ENCODE data around the gene CLMP.
"Not testable (repeated sequence)": the region's sequence is repeated elsewhere in the genome, so short reads cannot be mapped to it uniquely, and the experiment has no call there.

The CLMP gene

DNA sequence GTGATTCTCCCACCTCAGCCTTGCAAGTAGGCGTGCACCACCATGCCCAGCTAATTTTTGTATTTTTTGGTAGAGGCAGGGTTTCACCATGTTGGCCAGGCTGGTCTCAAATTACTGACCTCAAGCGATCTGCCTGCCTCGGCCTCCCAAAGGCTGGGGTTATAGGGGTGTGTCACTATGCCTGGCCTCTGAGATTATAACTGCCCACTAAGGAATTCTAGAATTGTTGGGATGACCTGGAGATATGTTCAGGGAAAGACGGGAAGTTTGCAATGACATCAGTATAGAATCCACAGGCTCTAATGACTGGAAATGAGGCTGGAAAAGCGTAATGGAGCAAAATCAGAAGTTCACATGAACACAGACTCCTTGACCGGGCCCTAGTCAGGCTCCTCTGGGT is 62.2 kb downstream of the CLMP start:
- DNase-seq: no peak

GRCh38 chr11:123132034-123132766 is 62.8 kb downstream of the CLMP start:
- DNase-seq: peak; percentile 75 to 91

- DNase-seq: no peak
Measured at GRCh38 chr11:123129920-123130319, 65.1 kb downstream of the CLMP start.

DNA sequence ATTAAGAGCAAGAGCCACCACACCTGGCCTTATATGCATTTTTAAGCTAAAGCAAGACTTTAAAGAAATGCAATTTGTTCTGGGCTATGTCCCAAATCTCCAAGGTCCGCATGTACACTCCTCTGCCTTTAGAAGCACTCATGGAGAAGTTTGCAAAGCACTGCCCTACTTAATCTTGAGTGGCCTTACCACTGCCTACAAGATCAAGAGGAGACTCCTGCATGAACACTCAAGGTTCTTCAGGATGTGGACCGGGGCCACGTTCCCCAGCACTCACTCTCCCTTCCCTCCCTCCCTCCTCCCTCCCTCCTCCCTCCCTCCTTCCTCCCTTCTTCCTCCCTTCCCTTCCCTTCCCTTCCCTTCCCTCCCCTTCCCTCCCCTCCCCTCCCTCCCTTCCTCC is 69.9 kb downstream of the CLMP start:
- no peak for DNase-seq

GRCh38 chr11:123122852-123123251 is 72.2 kb downstream of the CLMP start:
- DNase-seq: no peak

DNA sequence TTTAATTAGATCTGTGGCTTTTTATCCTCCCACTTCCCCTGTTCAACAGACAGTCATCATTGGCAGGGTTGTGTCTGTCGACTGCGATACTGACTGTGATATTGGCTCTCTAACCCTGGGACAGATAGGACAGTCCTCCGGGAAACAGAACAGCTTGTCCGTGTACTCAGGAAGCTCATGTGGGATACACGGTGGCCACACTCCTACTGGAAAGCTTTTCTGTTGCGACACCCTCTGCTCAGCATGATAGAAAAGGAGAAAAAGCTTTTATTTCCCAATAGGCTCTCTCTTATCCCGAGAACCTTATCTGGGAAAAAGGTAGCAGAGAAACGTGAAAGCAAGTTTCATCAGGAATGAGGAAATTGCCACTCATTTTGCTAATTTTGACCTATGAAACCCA is 72.7 kb downstream of the CLMP start:
- DNase-seq: peak in 1 of 2 donors; percentile 6

DNA sequence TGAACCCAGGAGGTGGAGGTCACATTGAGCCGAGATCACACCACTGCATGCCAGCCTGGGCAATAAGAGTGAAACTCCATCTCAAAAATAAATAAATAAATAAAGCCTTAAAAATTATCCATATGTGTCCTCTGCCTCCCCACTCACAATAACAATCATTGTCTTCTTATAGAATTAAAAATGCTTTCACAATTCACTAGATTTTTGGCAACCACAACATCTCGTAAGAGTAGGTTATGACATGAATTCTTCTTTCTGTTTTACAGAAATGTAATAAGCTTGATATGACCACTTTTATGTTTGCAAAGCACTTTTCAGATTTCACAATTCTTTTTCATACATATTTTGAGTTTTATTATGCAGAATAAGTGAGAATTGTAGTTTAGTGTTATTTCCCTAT is 78.6 kb downstream of the CLMP start:
- DNase-seq: peak in 1 of 2 donors; percentile 31

DNA sequence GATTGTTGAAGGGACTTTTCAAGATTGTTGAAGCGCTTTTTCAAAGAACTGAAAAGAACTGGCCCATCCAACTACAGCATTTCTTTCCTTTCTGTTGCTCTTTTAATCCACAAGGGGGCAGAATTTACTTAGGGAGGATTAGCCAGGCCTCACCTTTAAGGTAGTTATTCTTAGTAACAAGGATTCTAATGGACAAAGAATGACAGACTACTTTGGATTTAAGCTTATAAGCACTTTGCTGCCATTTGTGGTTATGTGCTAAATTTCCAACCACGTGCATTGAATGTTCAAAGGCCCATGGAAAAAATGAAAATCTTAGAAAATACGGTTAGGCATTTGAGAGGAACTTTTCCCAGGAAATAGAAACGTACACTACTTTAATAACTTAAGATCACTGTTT is 83.6 kb downstream of the CLMP start:
- DNase-seq: peak; percentile 29 to 45

- no peak for DNase-seq
Measured at GRCh38 chr11:123110397-123110796, 84.7 kb downstream of the CLMP start.

DNA sequence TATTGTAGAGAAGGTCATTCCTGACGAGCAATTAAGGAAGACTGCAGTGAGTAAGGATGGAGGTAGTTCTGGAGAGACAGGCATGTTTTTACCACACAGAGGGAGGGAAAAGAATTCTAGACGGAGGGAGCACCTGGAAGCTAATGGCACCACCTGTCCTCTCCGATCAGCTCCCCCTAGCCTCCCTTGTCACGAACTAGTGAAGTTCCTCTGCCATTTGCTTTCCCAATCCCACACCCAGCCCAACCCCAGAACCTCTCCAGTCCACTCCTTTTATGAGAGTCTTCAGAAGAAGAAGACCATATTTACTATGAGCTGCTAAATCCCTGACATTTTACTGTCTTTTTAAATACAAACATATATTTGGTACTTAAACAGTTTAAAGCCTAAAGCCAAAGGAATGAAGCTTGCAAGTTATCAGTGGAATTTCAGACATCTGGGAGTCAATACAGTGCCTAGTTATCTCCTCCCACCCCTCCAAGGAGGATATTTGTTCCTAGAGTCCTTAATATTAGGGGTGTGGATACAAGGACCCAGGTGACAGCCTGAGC is 87.0 kb downstream of the CLMP start:
- DNase-seq: no peak

DNA sequence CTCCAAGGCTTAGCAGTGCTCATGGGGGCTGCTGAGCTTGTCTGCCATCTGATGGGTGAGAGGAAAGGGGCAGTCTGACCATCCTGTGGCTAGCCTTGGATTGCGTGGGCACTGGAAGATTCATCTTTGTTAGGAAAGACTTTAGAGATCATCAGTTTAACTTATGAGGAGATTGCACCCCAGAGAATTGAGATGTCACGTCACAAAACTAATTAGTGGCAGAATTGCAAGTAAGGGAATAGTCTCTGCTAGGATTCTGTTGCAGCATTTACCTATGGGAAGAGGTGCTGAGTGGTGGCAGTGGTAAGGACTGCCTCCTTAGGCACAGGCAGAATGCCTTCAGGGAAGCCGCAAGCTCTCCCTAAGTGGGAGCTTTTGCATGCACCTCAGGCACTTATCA is 90.4 kb downstream of the CLMP start:
- no peak for DNase-seq

GRCh38 chr11:123103326-123103980 is 91.6 kb downstream of the CLMP start:
- peak; percentile 62 to 71 for DNase-seq

DNA sequence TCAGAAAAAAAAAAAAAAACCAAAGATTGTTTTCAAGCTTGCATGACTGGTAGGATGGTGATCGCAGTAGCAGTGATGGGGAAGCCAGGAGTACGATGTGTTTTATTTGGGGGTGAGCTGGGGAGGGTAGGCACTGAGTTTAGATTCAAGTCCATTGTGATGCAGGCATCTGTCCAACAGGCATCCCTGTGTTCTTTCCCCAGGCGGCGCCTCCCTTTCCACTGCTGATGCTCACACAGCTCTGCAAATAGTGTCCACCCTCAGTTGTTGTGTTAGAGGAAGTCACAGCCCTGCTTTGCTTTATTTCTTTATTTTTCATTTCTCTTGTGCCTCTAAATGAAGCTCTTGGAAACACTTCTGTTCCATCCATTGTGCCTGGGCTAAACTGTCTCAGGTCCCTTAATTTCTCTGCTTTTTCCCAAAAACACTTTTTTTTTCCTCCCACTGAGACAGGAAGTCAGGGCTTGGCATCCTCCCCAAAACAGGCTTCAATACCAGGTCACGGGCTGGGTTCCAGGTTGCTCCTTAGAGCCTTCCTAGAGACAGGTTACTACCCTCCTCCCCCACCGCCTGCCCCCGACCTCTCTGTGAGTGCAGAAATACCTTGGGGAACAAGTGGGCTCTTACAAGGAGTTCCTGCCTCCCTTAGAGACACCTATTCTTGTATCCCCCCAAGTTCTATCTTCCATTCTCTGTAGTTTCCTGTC is 94.5 kb downstream of the CLMP start:
- DNase-seq: no peak

DNA sequence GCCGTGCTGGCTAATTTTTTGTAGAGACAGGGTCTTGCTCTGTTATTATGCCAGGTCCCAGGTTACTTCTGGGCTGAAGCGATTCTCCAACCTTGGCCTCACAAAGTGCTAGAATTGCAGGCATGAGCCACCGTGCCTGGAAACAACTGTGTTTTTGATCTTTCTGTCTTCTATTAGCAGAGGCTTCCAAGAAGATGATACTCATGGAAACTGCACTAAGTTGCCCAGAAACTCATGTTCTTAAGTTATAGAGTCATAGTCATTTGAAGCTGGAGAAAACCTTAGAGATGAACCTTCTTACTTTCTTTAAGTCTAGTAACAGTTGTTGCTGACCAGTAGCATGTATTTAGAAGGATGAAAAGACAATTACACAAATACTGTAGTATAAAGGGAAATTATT is 96.1 kb downstream of the CLMP start:
- no peak for DNase-seq

DNA sequence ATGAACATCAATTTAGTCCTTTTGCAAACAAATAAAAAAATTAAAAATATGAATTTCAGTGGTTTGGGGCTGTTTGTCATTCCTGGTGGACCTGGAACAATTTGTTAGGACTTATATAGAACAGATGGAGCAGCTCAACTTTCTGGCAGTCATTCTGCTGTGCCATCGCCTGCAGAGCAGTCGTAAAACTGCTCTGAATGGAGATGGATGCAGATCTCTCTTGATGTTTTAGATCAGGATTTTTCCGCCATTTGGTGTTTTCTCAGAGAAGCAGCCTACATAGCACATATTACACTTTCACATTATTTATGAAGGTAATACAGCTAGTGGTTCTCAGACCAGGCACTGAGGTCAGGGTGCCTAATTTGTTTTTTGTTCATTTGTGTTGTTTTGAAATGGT is 101.3 kb downstream of the CLMP start:
- no peak for DNase-seq

DNA sequence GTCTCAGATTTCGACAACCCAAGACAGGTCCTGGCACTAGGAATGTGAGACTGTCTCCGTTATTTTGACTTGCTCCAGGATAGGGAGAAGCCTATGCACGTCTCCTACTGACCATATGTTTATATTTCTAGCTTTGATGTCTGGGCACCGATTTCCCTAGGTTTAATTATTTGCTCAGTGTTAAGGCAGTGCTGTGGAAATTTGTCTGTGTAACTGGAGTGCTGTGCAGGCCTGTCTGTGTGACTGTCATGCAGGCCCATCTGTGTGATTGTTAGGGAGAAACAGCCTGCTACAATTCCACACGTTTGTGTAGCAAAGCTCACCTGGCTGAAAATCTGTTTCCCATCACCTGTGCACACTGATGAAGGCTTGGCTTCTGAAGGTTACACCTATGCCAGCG is 103.5 kb downstream of the CLMP start:
- DNase-seq: no peak

- DNase-seq: not testable (repeated sequence)
Measured at GRCh38 chr11:123090168-123090567, 104.9 kb downstream of the CLMP start.

DNA sequence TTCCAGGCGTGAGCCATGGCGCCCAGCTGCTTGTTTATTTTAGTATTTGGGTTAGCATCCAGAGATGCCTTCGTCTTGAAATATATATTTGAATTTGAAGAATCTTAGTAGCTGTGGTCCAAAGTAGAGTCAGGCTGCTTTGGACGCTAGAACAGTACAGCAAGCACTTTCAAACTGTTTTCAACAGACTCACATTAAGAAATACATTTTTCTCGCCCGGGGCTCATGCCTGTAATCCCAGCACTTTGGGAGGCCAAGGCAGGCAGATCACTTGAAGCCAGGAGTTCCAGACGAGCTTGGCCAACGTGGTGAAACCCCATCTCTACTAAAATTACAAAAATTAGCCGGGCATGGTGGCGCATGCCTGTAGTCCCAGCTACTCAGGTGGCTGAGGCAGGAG is 106.2 kb downstream of the CLMP start:
- DNase-seq: not testable (repeated sequence)

GRCh38 chr11:123087657-123088056 is 107.4 kb downstream of the CLMP start:
- DNase-seq: not testable (repeated sequence)

DNA sequence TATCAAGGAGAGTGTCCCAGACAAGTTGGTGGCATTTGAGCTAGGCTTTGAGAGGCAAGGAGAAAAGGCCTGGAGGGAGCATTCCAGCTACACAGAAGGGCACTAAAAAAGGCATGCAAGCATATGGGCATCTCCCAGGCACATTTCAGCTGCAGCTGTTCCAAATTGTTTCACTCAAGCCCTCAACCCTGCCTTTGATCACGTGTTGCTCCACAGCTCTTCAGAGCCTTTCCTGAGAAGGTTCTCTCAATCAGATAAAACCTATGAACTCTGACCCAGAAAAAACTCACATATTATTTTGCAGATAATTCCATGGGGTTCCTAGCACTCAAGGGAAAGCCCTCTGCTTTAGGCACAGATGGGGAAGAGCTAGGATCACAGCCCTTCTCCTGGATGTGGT is 108.7 kb downstream of the CLMP start:
- DNase-seq: no peak

DNA sequence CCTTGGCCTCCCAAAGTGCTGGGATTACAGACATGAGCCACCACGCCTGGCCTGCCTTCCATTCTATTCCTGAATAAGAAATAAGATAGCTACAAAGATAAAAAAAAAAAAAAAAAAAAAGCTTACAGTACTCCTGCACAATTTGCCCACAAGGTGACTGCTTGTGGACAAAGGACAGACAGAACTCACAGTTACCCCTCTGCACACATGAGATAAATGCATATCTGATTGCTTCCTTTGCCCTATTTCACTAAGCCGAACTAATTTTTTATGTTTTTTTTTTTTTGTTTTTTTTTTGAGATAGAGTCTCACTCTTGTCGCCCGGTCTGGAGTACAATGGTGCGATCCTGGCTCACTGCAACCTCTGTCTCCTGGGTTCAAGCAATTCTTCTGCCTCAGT is 109.6 kb downstream of the CLMP start:
- DNase-seq: no peak

DNA sequence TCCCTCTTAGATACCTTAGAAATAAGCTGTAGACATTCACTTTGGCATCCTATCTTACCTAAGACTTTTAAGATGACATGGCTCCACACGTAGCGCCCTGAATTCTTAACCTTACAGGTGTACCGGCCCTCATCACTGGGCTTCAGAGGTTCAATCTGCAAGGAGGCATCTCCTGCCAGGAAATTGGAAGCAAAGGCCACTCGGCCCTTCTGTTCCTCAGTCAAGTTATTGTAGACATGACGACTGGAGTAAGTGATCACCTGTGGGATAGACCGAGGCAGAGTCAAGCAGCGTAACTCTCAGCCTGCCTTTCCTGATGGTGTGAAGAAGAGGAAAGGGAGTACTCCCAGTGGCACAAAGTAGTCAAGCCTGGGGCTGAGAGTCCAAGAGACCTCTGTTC is 110.6 kb downstream of the CLMP start:
- DNase-seq: no peak

DNA sequence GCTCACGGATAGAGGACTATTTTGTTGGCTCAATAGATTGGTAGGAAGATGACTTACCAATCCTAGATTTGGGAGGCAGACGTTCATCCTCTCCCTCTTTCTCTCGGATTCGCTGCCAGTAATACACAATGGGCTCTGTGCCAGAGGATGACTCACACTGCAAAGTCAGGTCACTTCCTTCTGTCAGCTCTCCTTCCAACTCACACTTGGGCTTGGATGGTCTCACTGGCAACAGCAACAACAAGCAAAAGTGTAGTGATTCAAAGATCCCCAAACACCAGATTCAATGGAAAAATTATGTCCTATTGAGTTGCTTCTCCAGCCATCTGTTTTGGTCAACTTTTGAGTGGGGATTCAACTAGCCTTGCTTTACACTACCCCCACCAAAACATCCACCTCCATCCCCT is 111.4 kb downstream of the CLMP start:
- peak; percentile 70 to 78 for DNase-seq

- no peak for DNase-seq
Measured at GRCh38 chr11:123082977-123083376, 112.1 kb downstream of the CLMP start.

All from inflammatory macrophage (primary cell).